ENCODE results near the gene LEP.

DNA sequence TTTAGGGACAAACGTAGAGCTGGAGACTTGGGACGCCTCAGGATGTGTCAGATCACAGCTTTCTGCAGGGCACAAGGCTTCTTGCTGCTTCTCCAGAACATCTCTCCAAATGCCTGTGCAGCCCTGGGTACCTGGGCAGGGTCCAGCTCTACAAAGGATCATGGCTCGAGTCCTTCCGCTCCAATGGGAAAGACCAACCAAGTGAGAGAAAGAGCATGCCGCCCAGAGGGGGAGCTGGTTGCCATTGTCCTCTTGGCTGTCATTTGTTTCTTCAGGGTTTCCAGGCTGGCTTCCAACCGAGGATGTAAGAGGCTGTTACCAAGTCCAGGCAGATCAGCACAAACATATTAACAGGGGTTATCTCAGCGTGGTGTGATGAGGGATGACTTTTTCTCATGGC lies 5.6 kb upstream of the LEP start:
- TF ChIP-seq POLR2A (IDR thresholded peaks at IDR 0.05) = no peak
- no peak for TF ChIP-seq CTCF (IDR thresholded peaks at IDR 0.05)
- no peak for TF ChIP-seq EP300 (IDR thresholded peaks at IDR 0.05)
- no peak for TF ChIP-seq POLR2AphosphoS5 (IDR thresholded peaks at IDR 0.05)
